NB4 (cell line): ENCODE results near the gene AMH.

Experiments
- POLR2A ChIP-seq: IDR thresholded peaks from 2 replicates; pipeline ENCODE4 v1.6.1; 2011; ENCODE audit warnings: mild to moderate bottlenecking; ENCODE audit not compliant: insufficient read length; ENCODE audit errors: extremely low read depth
- TF ChIP-seq, protein P1 (sequence below): IDR thresholded peaks from one replicate; pipeline ENCODE4 v1.5.1; 2012; ENCODE audit warnings: low read depth, low read length

- TF ChIP-seq POLR2A = no peak
- TF ChIP-seq, protein P1, sequence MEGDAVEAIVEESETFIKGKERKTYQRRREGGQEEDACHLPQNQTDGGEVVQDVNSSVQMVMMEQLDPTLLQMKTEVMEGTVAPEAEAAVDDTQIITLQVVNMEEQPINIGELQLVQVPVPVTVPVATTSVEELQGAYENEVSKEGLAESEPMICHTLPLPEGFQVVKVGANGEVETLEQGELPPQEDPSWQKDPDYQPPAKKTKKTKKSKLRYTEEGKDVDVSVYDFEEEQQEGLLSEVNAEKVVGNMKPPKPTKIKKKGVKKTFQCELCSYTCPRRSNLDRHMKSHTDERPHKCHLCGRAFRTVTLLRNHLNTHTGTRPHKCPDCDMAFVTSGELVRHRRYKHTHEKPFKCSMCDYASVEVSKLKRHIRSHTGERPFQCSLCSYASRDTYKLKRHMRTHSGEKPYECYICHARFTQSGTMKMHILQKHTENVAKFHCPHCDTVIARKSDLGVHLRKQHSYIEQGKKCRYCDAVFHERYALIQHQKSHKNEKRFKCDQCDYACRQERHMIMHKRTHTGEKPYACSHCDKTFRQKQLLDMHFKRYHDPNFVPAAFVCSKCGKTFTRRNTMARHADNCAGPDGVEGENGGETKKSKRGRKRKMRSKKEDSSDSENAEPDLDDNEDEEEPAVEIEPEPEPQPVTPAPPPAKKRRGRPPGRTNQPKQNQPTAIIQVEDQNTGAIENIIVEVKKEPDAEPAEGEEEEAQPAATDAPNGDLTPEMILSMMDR = no peak
These were observed 35.3 kb upstream of the AMH start for GRCh38 chr19:2213799-2214198.
